B cell (primary cell): ENCODE measurements around the gene HOXB6. TPM values are rescaled to one million over a fixed set of nuclear protein-coding genes. Genes with fewer than 3 reads are reported as not detected.

Experiments used
- ATAC-seq: fragments of 200-7000 bp; cut with Tn5 transposase; one replicate; pipeline ENCODE4 v1.10.0; 2021; ENCODE audit warnings: low read depth, mild to moderate bottlenecking, moderate number of reproducible peaks, moderate library complexity
- CTCF ChIA-PET: fragments of 350-600 bp; sonication (Branson Sonifier 250); formaldehyde crosslinking; loops from one replicate; lab custom pipeline; 2021; ENCODE audit warnings: antibody characterized with exemption, inconsistent platforms; lab: Charles Lee
- POLR2A ChIA-PET: fragments of 350-600 bp; sonication (Branson Sonifier 250); formaldehyde crosslinking; loops from one replicate; lab custom pipeline; 2021; ENCODE audit warnings: antibody characterized with exemption; lab: Charles Lee
- DNase-seq: peaks from one replicate; pipeline ENCODE4 v3.0.0; 2013
- H2AFZ ChIP-seq: 2 replicates; pipeline ENCODE4 v1.6.1; 2012; ENCODE audit warnings: mild to moderate bottlenecking, low read depth, low read length; ENCODE audit not compliant: insufficient read depth, poor library complexity, severe bottlenecking
- H3K27ac ChIP-seq, 2 donors: 1 replicate in 1 of 2; 2 replicates in 1 of 2; pipeline ENCODE4 v1.5.1; 2012 to 2013; ENCODE audit warnings: low read length in 2 of 2, mild to moderate bottlenecking in 2 of 2, moderate library complexity in 1 of 2
- H3K27me3 ChIP-seq, 4 experiments: fragments of 200-600 bp in 1 of 4; sonication (generic) in 1 of 4; replicated peaks in 1 of 4; 1 replicate in 2 of 4; 2 replicates in 2 of 4; pipeline versions ENCODE4 v1.6.1 to v1.7.0; 2013 to 2016; ENCODE audit warnings: low read length in 3 of 4, mild to moderate bottlenecking in 2 of 4, mixed read lengths in 1 of 4, moderate library complexity in 1 of 4; ENCODE audit not compliant: insufficient read depth in 4 of 4, control insufficient read depth in 3 of 4; ENCODE audit errors: control extremely low read depth in 1 of 4
- H3K36me3 ChIP-seq, 2 experiments: replicated peaks in 1 of 2; 1 replicate in 1 of 2; 2 replicates in 1 of 2; pipeline versions ENCODE4 v1.6.1 to v1.7.1; 2013; ENCODE audit warnings: low read length in 1 of 2; ENCODE audit not compliant: insufficient read depth in 2 of 2, control insufficient read depth in 1 of 2; ENCODE audit errors: control extremely low read depth in 1 of 2, extremely low read depth in 1 of 2
- H3K4me1 ChIP-seq, 2 donors: fragments of 200-600 bp in 1 of 2; sonication (generic) in 1 of 2; 1 replicate in 1 of 2; 2 replicates in 1 of 2; pipeline versions ENCODE4 v1.5.1 to v1.6.1; 2013 to 2017; ENCODE audit warnings: low read length in 2 of 2; ENCODE audit not compliant: control insufficient read depth in 2 of 2, insufficient read depth in 2 of 2
- H3K4me2 ChIP-seq: replicated peaks from 2 replicates; pipeline ENCODE3; 2012; ENCODE audit warnings: mild to moderate bottlenecking, low read depth, low read length; ENCODE audit not compliant: poor library complexity, severe bottlenecking
- H3K4me3 ChIP-seq, 5 experiments: fragments of 200-600 bp in 1 of 5; sonication (generic) in 1 of 5; 1 replicate in 3 of 5; 2 replicates in 2 of 5; pipeline versions ENCODE4 v1.5.1 to v1.7.0; 2011 to 2016; ENCODE audit warnings: low read length in 4 of 5, mild to moderate bottlenecking in 4 of 5, low read depth in 2 of 5, control low read depth in 1 of 5, moderate library complexity in 1 of 5; ENCODE audit not compliant: insufficient read depth in 1 of 5; ENCODE audit errors: control extremely low read depth in 1 of 5, extremely low read depth in 1 of 5
- H3K79me2 ChIP-seq: fragments of 200-600 bp; sonication (generic); one replicate; pipeline ENCODE4 v1.6.0; 2016; ENCODE audit warnings: low read length; ENCODE audit not compliant: control insufficient read depth, insufficient read depth
- H3K9ac ChIP-seq: fragments of 200-600 bp; sonication (generic); 2 replicates; pipeline ENCODE4 v1.6.1; 2017; ENCODE audit warnings: mild to moderate bottlenecking, low read length, moderate library complexity
- H3K9me3 ChIP-seq, 3 donors: one replicate each; pipeline versions ENCODE4 v1.6.1 to v1.7.1; 2013; ENCODE audit warnings: low read length in 2 of 3; ENCODE audit not compliant: control insufficient read depth in 2 of 3, insufficient read depth in 1 of 3; ENCODE audit errors: control extremely low read depth in 1 of 3
- H4K20me1 ChIP-seq: 2 replicates; pipeline ENCODE4 v1.6.0; 2012; ENCODE audit warnings: mild to moderate bottlenecking, low read length; ENCODE audit not compliant: insufficient read depth, control insufficient read depth, poor library complexity, severe bottlenecking
- H3K27ac Mint-ChIP-seq: one replicate; pipeline ENCODE4 v1.8.0; 2021; ENCODE audit warnings: mixed read lengths
- H3K27me3 Mint-ChIP-seq: one replicate; pipeline ENCODE4 v1.8.0; 2021; ENCODE audit warnings: mixed read lengths
- H3K4me1 Mint-ChIP-seq: one replicate; pipeline ENCODE4 v1.8.0; 2021; ENCODE audit warnings: mixed read lengths
- H3K4me3 Mint-ChIP-seq: one replicate; pipeline ENCODE4 v1.8.0; 2021; ENCODE audit warnings: mixed read lengths
- H3K9me3 Mint-ChIP-seq: one replicate; pipeline ENCODE4 v1.8.0; 2022; ENCODE audit warnings: mixed read lengths; ENCODE audit not compliant: insufficient read depth
- CTCF ChIP-seq: fragments of 200-600 bp; IDR thresholded peaks from one replicate; pipeline ENCODE4 v1.8.0; 2022; ENCODE audit warnings: antibody characterized with exemption, mild to moderate bottlenecking
- EZH2 ChIP-seq: IDR thresholded peaks from 2 replicates; pipeline ENCODE4 v1.6.1; 2012; ENCODE audit warnings: borderline replicate concordance, low read depth, mild to moderate bottlenecking, moderate library complexity, low read length; ENCODE audit not compliant: insufficient read depth, poor library complexity, severe bottlenecking
- whole genome bisulfite sequencing: methylation state at CpG from one replicate; pipeline ENCODE4 v1.1.5; 2013; ENCODE audit warnings: missing lambda C conversion rate; ENCODE audit not compliant: insufficient coverage; 5-methylcytosine and 5-hydroxymethylcytosine counted together
- intact Hi-C: fragments of 100-400 bp; cut with micrococcal nuclease; formaldehyde crosslinking; loops from one replicate; pipeline ENCODE4 v1.10.0; 2022
- polyA minus RNA-seq: library from RNA; depleted of rRNA, polyadenylated mRNA; stranded (reverse); fragments of >200 nt; gene quantifications from 2 replicates; pipeline ENCODE4 v1.2.3, GENCODE V29; 2012
- polyA plus RNA-seq: library from polyadenylated mRNA; depleted of rRNA; stranded (reverse); fragments of >200 nt; gene quantifications from 2 replicates; pipeline ENCODE4 v1.2.3, GENCODE V29; 2012
- total RNA-seq, 2 donors: library from RNA; stranded (reverse); fragments of 120-200 nt in 1 of 2; gene quantifications; 1 replicate in 1 of 2; 2 replicates in 1 of 2; pipeline versions ENCODE4 v1.2.3 to v1.2.4, GENCODE V29; 2013 to 2022

HOXB6 gene
- total RNA-seq, result not detected in 2 replicates
- 0.12 TPM for total RNA-seq (2013)
- 0.10 TPM in 1 of 2 replicates, not detected in the other for polyA plus RNA-seq
- 0.17 TPM in 1 of 2 replicates, not detected in the other for polyA minus RNA-seq

- intact Hi-C loops, result no loop called here
- POLR2A ChIA-PET, result no interaction called here
- H3K27ac Mint-ChIP-seq, result no peak within 1 kb of the TSS
- Histone ChIP-seq H2AFZ (no peak within 1 kb of the TSS), H3K79me2 (no peaks in the 10 kb centered on the region), H3K36me3 (no peaks in the 10 kb centered on the region), H3K9me3 (peaks cover 0 to 26% (median 0%) of the 10 kb centered on the region in 3 donors), H3K4me3 (no peak within 1 kb of the TSS), H3K4me2 (no peak within 1 kb of the TSS), H4K20me1 (no peaks in the 10 kb centered on the region), H3K27ac (no peak within 1 kb of the TSS), H3K9ac (no peak within 1 kb of the TSS), H3K27me3 (peaks cover 2 to 89% (median 69%) of the 10 kb centered on the region in 4 experiments), H3K4me1 (peaks cover 14 to 16% of the 10 kb centered on the region in 2 donors)
- CTCF ChIA-PET, result no interaction called here
- DNase-seq (no peak), ATAC-seq (no peak)
- H3K27me3 Mint-ChIP-seq, result peaks cover 70% of the 10 kb centered on the region
- H3K9me3 Mint-ChIP-seq, result no peaks in the 10 kb centered on the region
- H3K4me3 Mint-ChIP-seq, result no peak within 1 kb of the TSS
- H3K4me1 Mint-ChIP-seq, result peaks cover 7% of the 10 kb centered on the region
- WGBS, result 61% methylated on average over 10 of the region's 16 CpGs
- TF ChIP-seq CTCF (no peak), EZH2 (no peak)
Observed at GRCh38 chr17:48604770-48605329, at the start of gene HOXB6. Gene HOXB6 (minus strand): TSS chr17:48604986. CDS start chr17:48598150, 6,836 bp downstream.

GRCh38 chr17:48649741-48650140 lies 45.0 kb upstream of the HOXB6 start:
- H4K20me1 ChIP-seq, result no peaks in the 10 kb centered on the region
- no peak overlapping the region for H3K4me2 ChIP-seq
- H2AFZ ChIP-seq, result no peak overlapping the region
- peaks cover 0 to 36% (median 16%) of the 10 kb centered on the region in 4 experiments for H3K27me3 ChIP-seq
- no peaks in the 10 kb centered on the region for H3K36me3 ChIP-seq
- peaks cover 20 to 22% of the 10 kb centered on the region in 2 donors for H3K4me1 ChIP-seq
- CTCF ChIA-PET, result interaction anchor here (0.7 kb wide), 1 partner anchor 1077 kb away, joined by 3 read pairs; no protein-coding TSS in a partner anchor
- no peak for TF ChIP-seq CTCF
- TF ChIP-seq EZH2, result no peak
- intact Hi-C loops, result no loop called here
- no CpG with 5 or more reads among the region's 1 CpG for WGBS
- H3K4me1 Mint-ChIP-seq, result peaks cover 24% of the 10 kb centered on the region
- H3K79me2 ChIP-seq, result no peaks in the 10 kb centered on the region
- no peak overlapping the region for H3K4me3 Mint-ChIP-seq
- POLR2A ChIA-PET, result no interaction called here
- H3K27ac ChIP-seq, result no peak overlapping the region
- no peak overlapping the region for H3K9ac ChIP-seq
- no peaks in the 10 kb centered on the region for H3K9me3 Mint-ChIP-seq
- ATAC-seq, result no peak
- no peak overlapping the region for H3K27ac Mint-ChIP-seq
- peaks cover 50% of the 10 kb centered on the region for H3K27me3 Mint-ChIP-seq
- peaks cover 0 to 12% (median 0%) of the 10 kb centered on the region in 3 donors for H3K9me3 ChIP-seq
- DNase-seq, result no peak
- H3K4me3 ChIP-seq, result no peak overlapping the region
